Prostate gland (tissue), 2 donors: ENCODE results near the gene PROM1. TPM values are rescaled to one million over a fixed set of nuclear protein-coding genes. Genes with fewer than 3 reads are reported as not detected.

Source experiments
- DNase-seq: peaks from one replicate; pipeline ENCODE4 v3.0.0-alpha.2; 2019; ENCODE audit warnings: low spot score
- H3K27ac ChIP-seq, 2 donors: fragments of 200-600 bp; sonication (generic); 2 replicates each; pipeline ENCODE4 v1.5.1; 2017 to 2019
- H3K27me3 ChIP-seq: fragments of 200-600 bp; sonication (generic); replicated peaks from 2 replicates; pipeline ENCODE4 v1.5.1; 2019; ENCODE audit not compliant: insufficient read depth
- H3K36me3 ChIP-seq, 2 donors: fragments of 200-600 bp; sonication (generic); 1 replicate in 1 of 2; 2 replicates in 1 of 2; pipeline versions ENCODE4 v1.5.1 to v1.8.1; 2017 to 2019
- H3K4me1 ChIP-seq: fragments of 200-600 bp; sonication (generic); replicated peaks from 2 replicates; pipeline ENCODE4 v1.5.1; 2019
- H3K4me3 ChIP-seq, 2 donors: fragments of 200-600 bp; sonication (generic); 2 replicates each; pipeline ENCODE4 v1.5.1; 2017 to 2019
- H3K9me3 ChIP-seq: fragments of 200-600 bp; sonication (generic); 2 replicates; pipeline ENCODE4 v1.5.1; 2017
- CTCF ChIP-seq, 4 experiments: fragments of 200-600 bp in 2 of 4; fragments of 450-650 bp in 2 of 4; sonication (generic) in 2 of 4; IDR thresholded peaks; 1 replicate in 3 of 4; 2 replicates in 1 of 4; pipeline ENCODE4 v1.5.1; 2016 to 2019; ENCODE audit warnings: antibody characterized with exemption in 4 of 4, mild to moderate bottlenecking in 2 of 4, moderate library complexity in 2 of 4
- POLR2A ChIP-seq: fragments of 450-650 bp; IDR thresholded peaks from one replicate; pipeline ENCODE4 v1.6.1; 2016; ENCODE audit warnings: antibody characterized with exemption, mild to moderate bottlenecking
- POLR2AphosphoS5 ChIP-seq: sonication (generic); formaldehyde crosslinking; IDR thresholded peaks from one replicate; pipeline ENCODE4 v1.6.1; 2017; ENCODE audit warnings: antibody characterized with exemption
- WGBS: methylation state at CpG from one replicate; pipeline ENCODE4 v1.1.5; 2018; 5-methylcytosine and 5-hydroxymethylcytosine counted together
- intact Hi-C: fragments of 100-400 bp; cut with DNase I; formaldehyde crosslinking; loops from one replicate; pipeline ENCODE4 v1.14.2; 2022
- total RNA-seq, 2 donors: library from RNA; depleted of rRNA; stranded (reverse); fragments of >200 nt; gene quantifications; one replicate each; pipeline ENCODE4 v1.1.0, GENCODE V29; 2016

The PROM1 gene
- total RNA-seq, 2 donors from 2014 or later, result 5.7 to 9.7 TPM

- no peak for TF ChIP-seq POLR2A
- no peak for TF ChIP-seq CTCF (IDR thresholded peaks at IDR 0.05)
- no peak for TF ChIP-seq POLR2AphosphoS5
- WGBS, result 88% methylated on average over 3 of the region's 3 CpGs
- intact Hi-C loops, result no loop called here
- DNase-seq, result no peak
- no peaks in the 10 kb centered on the region for H3K27me3 ChIP-seq
- no peaks in the 10 kb centered on the region for H3K9me3 ChIP-seq
- H3K36me3 ChIP-seq, result no peaks in the 10 kb centered on the region
- H3K27ac ChIP-seq, result no peak overlapping the region
- no peaks in the 10 kb centered on the region for H3K4me1 ChIP-seq
- no peak overlapping the region for H3K4me3 ChIP-seq
These were observed 149.6 kb downstream of the PROM1 start for GRCh38 chr4:15934259-15934658.

- H3K4me1 ChIP-seq, result no peaks in the 10 kb centered on the region
- no peaks in the 10 kb centered on the region for H3K36me3 ChIP-seq
- 93% methylated on average over 5 of the region's 5 CpGs for WGBS
- H3K27me3 ChIP-seq, result no peaks in the 10 kb centered on the region
- H3K4me3 ChIP-seq, result no peak overlapping the region
- TF ChIP-seq POLR2AphosphoS5 (no peak), CTCF (IDR thresholded peaks at IDR 0.05) (no peak), POLR2A (no peak)
- no peaks in the 10 kb centered on the region for H3K9me3 ChIP-seq
- intact Hi-C loops, result no loop called here
- DNase-seq, result no peak
- no peak overlapping the region for H3K27ac ChIP-seq
These were observed 152.2 kb downstream of the PROM1 start for GRCh38 chr4:15931451-15932210.

GRCh38 chr4:15930314-15930713 lies 153.5 kb downstream of the PROM1 start:
- Histone ChIP-seq H3K27ac (no peak overlapping the region), H3K27me3 (no peaks in the 10 kb centered on the region), H3K9me3 (no peaks in the 10 kb centered on the region), H3K4me1 (no peaks in the 10 kb centered on the region), H3K36me3 (no peaks in the 10 kb centered on the region), H3K4me3 (no peak overlapping the region)
- intact Hi-C loops, result no loop called here
- DNase-seq, result no peak
- TF ChIP-seq POLR2A (no peak), POLR2AphosphoS5 (no peak), CTCF (IDR thresholded peaks at IDR 0.05) (no peak)
- WGBS, result 71% methylated on average over 7 of the region's 7 CpGs

GRCh38 chr4:15929540-15929939 lies 154.3 kb downstream of the PROM1 start:
- Histone ChIP-seq H3K36me3 (no peaks in the 10 kb centered on the region), H3K27ac (no peak overlapping the region), H3K27me3 (no peaks in the 10 kb centered on the region), H3K4me3 (no peak overlapping the region), H3K9me3 (no peaks in the 10 kb centered on the region), H3K4me1 (no peaks in the 10 kb centered on the region)
- no peak for TF ChIP-seq POLR2AphosphoS5
- TF ChIP-seq CTCF (IDR thresholded peaks at IDR 0.05), result no peak
- TF ChIP-seq POLR2A, result no peak
- intact Hi-C loops, result no loop called here
- WGBS, result 51% methylated on average over 3 of the region's 3 CpGs
- no peak for DNase-seq

GRCh38 chr4:15928883-15929282 lies 154.9 kb downstream of the PROM1 start:
- intact Hi-C loops, result no loop called here
- TF ChIP-seq POLR2AphosphoS5, result no peak
- TF ChIP-seq POLR2A, result no peak
- TF ChIP-seq CTCF (IDR thresholded peaks at IDR 0.05), result no peak
- DNase-seq, result no peak
- no peak overlapping the region for H3K27ac ChIP-seq
- no peaks in the 10 kb centered on the region for H3K9me3 ChIP-seq
- H3K4me1 ChIP-seq, result no peaks in the 10 kb centered on the region
- no peaks in the 10 kb centered on the region for H3K36me3 ChIP-seq
- H3K4me3 ChIP-seq, result no peak overlapping the region
- WGBS, result 58% methylated on average over 5 of the region's 5 CpGs
- no peaks in the 10 kb centered on the region for H3K27me3 ChIP-seq
